Measurements from ENCODE around the gene EPAS1.

EPAS1 gene

DNA sequence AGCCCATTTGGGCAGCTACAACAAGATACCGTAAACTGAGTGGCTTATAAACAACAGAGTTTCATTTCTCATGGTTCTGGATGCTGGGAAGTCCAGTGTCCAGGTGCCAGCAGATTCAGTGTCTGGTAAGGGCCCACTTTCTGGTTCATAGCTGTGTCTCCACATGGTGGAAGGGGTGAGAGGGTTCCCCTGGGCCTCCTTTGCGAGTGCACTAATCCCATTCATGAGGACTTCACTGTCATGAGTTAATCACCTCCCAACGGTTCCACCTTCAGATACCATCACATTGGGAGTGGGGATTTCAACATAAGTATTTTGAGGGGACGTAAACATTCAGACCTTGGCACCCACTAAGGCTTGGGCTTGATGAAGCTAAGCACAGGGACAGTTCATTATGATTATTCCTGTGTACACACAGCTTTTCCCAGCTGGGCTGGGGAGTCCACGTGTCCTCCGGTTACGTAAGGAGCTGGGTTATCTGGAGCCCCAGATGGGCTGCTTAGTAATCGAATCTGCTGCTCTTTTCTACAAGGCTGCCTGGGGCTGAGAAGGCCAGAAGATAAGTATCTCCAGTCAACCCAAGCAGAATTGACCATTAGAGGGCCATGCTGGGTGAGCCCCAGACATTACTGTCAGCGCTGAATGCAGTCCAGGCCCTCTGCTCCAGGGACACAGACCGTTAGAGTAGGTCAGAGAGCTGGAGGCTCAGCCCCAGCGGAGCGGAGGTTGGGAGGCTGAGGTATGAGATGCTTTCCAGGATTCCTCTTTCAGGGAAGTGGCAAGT, 42.7 kb downstream of the EPAS1 start:
- H3K4me2 ChIP-seq (ENCODE audit: low read depth, low read length) = no peak overlapping the region
- H2AFZ ChIP-seq (ENCODE audit: low read length) = no peak overlapping the region
- no peaks in the 10 kb centered on the region for H3K9me2 ChIP-seq (replicated peaks; ENCODE audit: insufficient read depth, low read length)
- no peak for DNase-seq
- H3K27ac ChIP-seq (ENCODE audit: low read length) = no peak overlapping the region
- no peaks in the 10 kb centered on the region for H3K4me1 ChIP-seq (ENCODE audit: low read length)
- no peaks in the 10 kb centered on the region for H3K27me3 ChIP-seq (replicated peaks; ENCODE audit: insufficient read depth, low read length)
- H3K9me3 ChIP-seq (replicated peaks; ENCODE audit: insufficient read depth, low read length) = no peaks in the 10 kb centered on the region
- no peak overlapping the region for H3K9ac ChIP-seq (ENCODE audit: low read length)
- H3F3A ChIP-seq (ENCODE audit: insufficient read depth, low read length) = no peaks in the 10 kb centered on the region
- no peaks in the 10 kb centered on the region for H3K36me3 ChIP-seq (replicated peaks; ENCODE audit: insufficient read depth, low read length)
- TF ChIP-seq, protein P1, sequence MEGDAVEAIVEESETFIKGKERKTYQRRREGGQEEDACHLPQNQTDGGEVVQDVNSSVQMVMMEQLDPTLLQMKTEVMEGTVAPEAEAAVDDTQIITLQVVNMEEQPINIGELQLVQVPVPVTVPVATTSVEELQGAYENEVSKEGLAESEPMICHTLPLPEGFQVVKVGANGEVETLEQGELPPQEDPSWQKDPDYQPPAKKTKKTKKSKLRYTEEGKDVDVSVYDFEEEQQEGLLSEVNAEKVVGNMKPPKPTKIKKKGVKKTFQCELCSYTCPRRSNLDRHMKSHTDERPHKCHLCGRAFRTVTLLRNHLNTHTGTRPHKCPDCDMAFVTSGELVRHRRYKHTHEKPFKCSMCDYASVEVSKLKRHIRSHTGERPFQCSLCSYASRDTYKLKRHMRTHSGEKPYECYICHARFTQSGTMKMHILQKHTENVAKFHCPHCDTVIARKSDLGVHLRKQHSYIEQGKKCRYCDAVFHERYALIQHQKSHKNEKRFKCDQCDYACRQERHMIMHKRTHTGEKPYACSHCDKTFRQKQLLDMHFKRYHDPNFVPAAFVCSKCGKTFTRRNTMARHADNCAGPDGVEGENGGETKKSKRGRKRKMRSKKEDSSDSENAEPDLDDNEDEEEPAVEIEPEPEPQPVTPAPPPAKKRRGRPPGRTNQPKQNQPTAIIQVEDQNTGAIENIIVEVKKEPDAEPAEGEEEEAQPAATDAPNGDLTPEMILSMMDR (IDR thresholded peaks at IDR 0.05; ENCODE audit: low read length) = no peak
- TF ChIP-seq EZH2phosphoT487 (IDR thresholded peaks at IDR 0.05; ENCODE audit: low read length) (no peak), EZH2 (optimal IDR thresholded peaks at IDR 0.05; ENCODE audit: low read depth, low read length) (no peak)
- no peak overlapping the region for H3K4me3 ChIP-seq (ENCODE audit: low read length)
- H3K79me2 ChIP-seq (ENCODE audit: low read length) = no peaks in the 10 kb centered on the region
- no peaks in the 10 kb centered on the region for H4K20me1 ChIP-seq (ENCODE audit: insufficient read depth, low read length)

DNA sequence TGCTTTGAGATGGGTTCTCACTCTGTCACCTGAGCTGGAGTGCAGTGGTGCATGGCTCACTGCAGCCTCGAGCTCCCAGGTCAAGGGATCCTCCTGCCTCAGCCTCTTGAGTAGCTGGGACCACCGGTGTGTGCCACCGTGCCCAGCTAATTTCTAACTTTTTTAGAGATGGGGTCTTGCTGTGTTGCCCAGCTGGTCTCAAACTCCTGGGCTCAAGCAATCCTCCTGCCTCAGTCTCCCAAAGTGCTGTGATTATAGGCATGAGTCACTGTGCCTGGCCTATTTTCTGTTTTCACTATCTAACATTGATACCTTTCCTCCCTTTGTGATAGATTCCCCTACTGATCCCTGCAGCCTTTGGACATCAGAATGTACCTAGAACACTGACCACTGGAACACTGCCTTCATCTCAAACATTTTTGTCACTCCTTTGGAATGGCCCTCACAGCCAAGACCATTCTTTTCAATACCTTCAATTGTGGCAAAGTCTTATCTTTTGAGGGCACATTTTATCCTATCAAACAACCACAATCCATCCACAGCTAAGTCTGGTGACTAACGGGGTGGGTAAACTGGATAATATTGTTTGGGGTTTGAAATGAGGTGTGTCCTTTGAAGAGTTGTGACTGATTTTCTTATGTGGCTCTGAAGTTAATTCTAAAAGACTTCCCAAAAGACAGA, 43.7 kb downstream of the EPAS1 start:
- Histone ChIP-seq H4K20me1 (ENCODE audit: insufficient read depth, low read length) (no peaks in the 10 kb centered on the region), H3K9me2 (replicated peaks; ENCODE audit: insufficient read depth, low read length) (no peaks in the 10 kb centered on the region), H3K27me3 (replicated peaks; ENCODE audit: insufficient read depth, low read length) (no peaks in the 10 kb centered on the region), H2AFZ (ENCODE audit: low read length) (no peak overlapping the region), H3F3A (ENCODE audit: insufficient read depth, low read length) (no peaks in the 10 kb centered on the region), H3K36me3 (replicated peaks; ENCODE audit: insufficient read depth, low read length) (no peaks in the 10 kb centered on the region), H3K9me3 (replicated peaks; ENCODE audit: insufficient read depth, low read length) (no peaks in the 10 kb centered on the region), H3K4me3 (ENCODE audit: low read length) (no peak overlapping the region), H3K9ac (ENCODE audit: low read length) (no peak overlapping the region), H3K27ac (ENCODE audit: low read length) (no peak overlapping the region), H3K4me2 (ENCODE audit: low read depth, low read length) (no peak overlapping the region), H3K4me1 (ENCODE audit: low read length) (peaks cover 4% of the 10 kb centered on the region; the same call in 1 of the 2 replicates), H3K79me2 (ENCODE audit: low read length) (no peaks in the 10 kb centered on the region)
- TF ChIP-seq EZH2 (optimal IDR thresholded peaks at IDR 0.05; ENCODE audit: low read depth, low read length) (no peak), EZH2phosphoT487 (IDR thresholded peaks at IDR 0.05; ENCODE audit: low read length) (no peak)
- TF ChIP-seq, protein P1 (IDR thresholded peaks at IDR 0.05; ENCODE audit: low read length) = no peak
- DNase-seq = no peak

DNA sequence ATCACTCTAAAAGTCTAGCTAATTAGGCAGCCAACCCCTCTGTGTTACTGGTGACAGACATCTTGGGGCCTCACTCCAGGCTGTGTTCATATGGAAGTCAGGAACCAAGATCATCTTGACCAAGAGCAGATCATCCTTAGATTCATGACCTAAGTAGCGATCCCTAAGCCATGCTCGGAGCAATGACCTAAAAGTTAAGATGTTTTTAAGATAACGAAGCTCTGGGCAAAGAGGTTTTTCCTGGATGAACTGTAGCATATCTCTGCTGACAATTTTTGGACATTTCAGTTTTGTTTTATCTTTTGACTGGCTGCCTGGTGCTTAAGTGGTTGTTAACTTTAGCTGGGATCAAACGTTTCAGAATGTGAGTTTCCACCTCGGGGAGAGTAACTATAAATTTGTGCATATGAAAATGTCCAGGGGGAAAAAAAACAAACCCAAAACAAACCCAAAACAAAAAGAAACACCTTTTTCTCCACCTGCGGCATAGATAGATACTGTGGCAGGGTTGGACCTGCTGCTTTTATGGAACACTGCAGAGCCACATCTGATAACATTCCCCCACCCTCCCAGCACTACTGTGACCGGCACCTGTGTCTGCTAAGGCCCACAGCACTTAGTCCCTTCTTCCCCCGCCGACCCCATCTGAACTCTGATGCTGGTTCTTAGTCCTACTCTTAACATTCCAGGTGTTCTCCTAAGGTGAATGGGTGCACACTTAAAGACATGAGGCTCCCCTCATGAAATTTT, 45.5 kb downstream of the EPAS1 start:
- DNase-seq = no peak
- no peaks in the 10 kb centered on the region for H4K20me1 ChIP-seq (ENCODE audit: insufficient read depth, low read length)
- no peaks in the 10 kb centered on the region for H3K27me3 ChIP-seq (replicated peaks; ENCODE audit: insufficient read depth, low read length)
- peaks cover 19% of the 10 kb centered on the region for H3K4me1 ChIP-seq (ENCODE audit: low read length)
- no peak overlapping the region for H3K4me3 ChIP-seq (ENCODE audit: low read length)
- peaks cover 14% of the 10 kb centered on the region for H3F3A ChIP-seq (ENCODE audit: insufficient read depth, low read length)
- no peak overlapping the region for H3K27ac ChIP-seq (ENCODE audit: low read length)
- no peak overlapping the region for H3K9ac ChIP-seq (ENCODE audit: low read length)
- no peaks in the 10 kb centered on the region for H3K36me3 ChIP-seq (replicated peaks; ENCODE audit: insufficient read depth, low read length)
- H3K4me2 ChIP-seq (ENCODE audit: low read depth, low read length) = no peak overlapping the region
- no peaks in the 10 kb centered on the region for H3K79me2 ChIP-seq (ENCODE audit: low read length)
- no peaks in the 10 kb centered on the region for H3K9me3 ChIP-seq (replicated peaks; ENCODE audit: insufficient read depth, low read length)
- TF ChIP-seq, protein P1 (IDR thresholded peaks at IDR 0.05; ENCODE audit: low read length) = no peak
- TF ChIP-seq EZH2phosphoT487 (IDR thresholded peaks at IDR 0.05; ENCODE audit: low read length) = no peak
- no peak overlapping the region for H2AFZ ChIP-seq (ENCODE audit: low read length)
- no peaks in the 10 kb centered on the region for H3K9me2 ChIP-seq (replicated peaks; ENCODE audit: insufficient read depth, low read length)

Measured in MM.1S (cell line).